Ascending aorta (tissue), 2 donors: Measurements from ENCODE around the gene GLG1. TPM values are rescaled to one million over a fixed set of nuclear protein-coding genes. Genes with fewer than 3 reads are reported as not detected.

Source experiments
- DNase-seq, 2 donors: peaks; one replicate each; pipeline ENCODE4 v3.0.0-alpha.2; 2019; ENCODE audit warnings: low spot score in 2 of 2
- H3K27ac ChIP-seq, 2 donors: fragments of 200-600 bp; sonication (generic); one replicate each; pipeline ENCODE4 v1.5.1; 2016 to 2017; ENCODE audit warnings: mild to moderate bottlenecking in 1 of 2
- H3K27me3 ChIP-seq: fragments of 200-600 bp; sonication (generic); one replicate; pipeline ENCODE4 v1.5.1; 2017
- H3K36me3 ChIP-seq, 2 donors: fragments of 200-600 bp; sonication (generic); one replicate each; pipeline ENCODE4 v1.5.1; 2016
- H3K4me1 ChIP-seq, 2 donors: fragments of 200-600 bp; sonication (generic); one replicate each; pipeline ENCODE4 v1.5.1; 2016 to 2017; ENCODE audit warnings: mild to moderate bottlenecking in 1 of 2
- H3K4me3 ChIP-seq, 2 donors: fragments of 200-600 bp; sonication (generic); one replicate each; pipeline ENCODE4 v1.5.1; 2016 to 2017; ENCODE audit warnings: mild to moderate bottlenecking in 1 of 2
- H3K9me3 ChIP-seq, 2 donors: fragments of 200-600 bp; sonication (generic); one replicate each; pipeline ENCODE4 v1.5.1; 2016
- intact Hi-C: fragments of 100-400 bp; cut with DNase I; formaldehyde crosslinking; loops from one replicate; pipeline ENCODE4 v1.15.1; 2023
- total RNA-seq: library from RNA; depleted of rRNA; stranded (reverse); fragments of >200 nt; gene quantifications from one replicate; pipeline ENCODE4 v1.1.0, GENCODE V29; 2016
- TF ChIP-seq, protein P1 (sequence below), 3 experiments: fragments of 200-600 bp in 2 of 3; fragments of 450-650 bp in 1 of 3; sonication (generic) in 2 of 3; IDR thresholded peaks; one replicate each; pipeline ENCODE4 v1.5.1; 2016 to 2019; ENCODE audit warnings: antibody characterized with exemption in 3 of 3, mild to moderate bottlenecking in 1 of 3, moderate library complexity in 1 of 3

Gene GLG1
- total RNA-seq, 1 donor from 2014 or later: 77.0 TPM

GRCh38 chr16:74601126-74601871 is 5.6 kb downstream of the GLG1 start:
- H3K4me1 ChIP-seq: peaks cover 0 to 11% of the 10 kb centered on the region in 2 donors
- H3K36me3 ChIP-seq: peaks cover 0 to 11% of the 10 kb centered on the region in 2 donors
- DNase-seq: no peak
- H3K9me3 ChIP-seq: no peaks in the 10 kb centered on the region
- H3K27me3 ChIP-seq: no peaks in the 10 kb centered on the region
- TF ChIP-seq, protein P1, sequence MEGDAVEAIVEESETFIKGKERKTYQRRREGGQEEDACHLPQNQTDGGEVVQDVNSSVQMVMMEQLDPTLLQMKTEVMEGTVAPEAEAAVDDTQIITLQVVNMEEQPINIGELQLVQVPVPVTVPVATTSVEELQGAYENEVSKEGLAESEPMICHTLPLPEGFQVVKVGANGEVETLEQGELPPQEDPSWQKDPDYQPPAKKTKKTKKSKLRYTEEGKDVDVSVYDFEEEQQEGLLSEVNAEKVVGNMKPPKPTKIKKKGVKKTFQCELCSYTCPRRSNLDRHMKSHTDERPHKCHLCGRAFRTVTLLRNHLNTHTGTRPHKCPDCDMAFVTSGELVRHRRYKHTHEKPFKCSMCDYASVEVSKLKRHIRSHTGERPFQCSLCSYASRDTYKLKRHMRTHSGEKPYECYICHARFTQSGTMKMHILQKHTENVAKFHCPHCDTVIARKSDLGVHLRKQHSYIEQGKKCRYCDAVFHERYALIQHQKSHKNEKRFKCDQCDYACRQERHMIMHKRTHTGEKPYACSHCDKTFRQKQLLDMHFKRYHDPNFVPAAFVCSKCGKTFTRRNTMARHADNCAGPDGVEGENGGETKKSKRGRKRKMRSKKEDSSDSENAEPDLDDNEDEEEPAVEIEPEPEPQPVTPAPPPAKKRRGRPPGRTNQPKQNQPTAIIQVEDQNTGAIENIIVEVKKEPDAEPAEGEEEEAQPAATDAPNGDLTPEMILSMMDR (IDR thresholded peaks at IDR 0.05): no peak
- intact Hi-C loops: loop anchor here (10.0 kb wide), 1 partner anchor 826 kb away; no protein-coding TSS in a partner anchor
- no peak overlapping the region for H3K4me3 ChIP-seq
- H3K27ac ChIP-seq: no peak overlapping the region

DNA sequence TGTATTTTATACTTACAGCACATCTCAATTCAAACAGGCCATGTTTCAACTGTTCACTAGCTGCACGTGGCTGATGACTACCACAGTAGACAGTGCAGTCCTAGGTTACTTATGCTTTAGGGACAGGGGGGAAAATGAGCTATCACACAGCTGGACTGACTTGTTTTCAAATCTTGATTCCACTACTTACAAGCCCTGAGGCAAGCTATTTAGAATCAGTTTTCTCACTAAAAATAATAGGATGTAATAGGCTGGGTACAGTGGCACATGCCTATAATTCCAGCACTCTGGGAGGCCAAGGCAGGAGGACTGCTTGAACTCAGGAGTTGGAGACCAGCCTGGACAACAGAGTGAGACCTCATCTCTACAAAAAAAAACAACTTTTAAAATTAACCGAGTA is 10.3 kb downstream of the GLG1 start:
- Histone ChIP-seq H3K4me3 (no peak overlapping the region), H3K27me3 (no peaks in the 10 kb centered on the region), H3K9me3 (no peaks in the 10 kb centered on the region), H3K4me1 (peaks cover 0 to 4% of the 10 kb centered on the region in 2 donors), H3K27ac (no peak overlapping the region), H3K36me3 (peaks cover 0 to 12% of the 10 kb centered on the region in 2 donors)
- no peak for DNase-seq
- TF ChIP-seq, protein P1 (IDR thresholded peaks at IDR 0.05): no peak
- intact Hi-C loops: no loop called here

DNA sequence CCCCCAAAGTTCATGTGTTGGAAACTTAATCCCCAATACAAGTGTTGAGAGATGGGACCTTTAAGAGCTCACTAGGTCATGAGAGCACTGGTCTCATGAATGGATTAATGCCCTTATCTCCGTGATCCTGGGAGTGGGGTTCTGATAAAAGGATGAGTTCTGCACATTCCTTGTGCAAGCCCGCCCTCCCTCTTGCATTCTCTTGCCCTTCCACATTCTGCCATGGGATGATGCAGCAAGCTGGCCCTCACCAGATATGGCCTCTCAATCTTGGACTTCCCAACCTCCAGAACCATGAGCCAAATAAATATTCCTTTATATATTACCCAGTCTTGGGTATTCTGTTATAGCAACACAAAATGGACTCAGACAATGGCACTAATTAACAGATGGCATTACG is 14.1 kb downstream of the GLG1 start:
- Histone ChIP-seq H3K9me3 (no peaks in the 10 kb centered on the region), H3K4me3 (no peak overlapping the region), H3K36me3 (peaks cover 0 to 12% of the 10 kb centered on the region in 2 donors), H3K4me1 (peaks cover 0 to 4% of the 10 kb centered on the region in 2 donors), H3K27ac (no peak overlapping the region), H3K27me3 (no peaks in the 10 kb centered on the region)
- intact Hi-C loops: no loop called here
- no peak for DNase-seq
- TF ChIP-seq, protein P1 (IDR thresholded peaks at IDR 0.05): no peak

DNA sequence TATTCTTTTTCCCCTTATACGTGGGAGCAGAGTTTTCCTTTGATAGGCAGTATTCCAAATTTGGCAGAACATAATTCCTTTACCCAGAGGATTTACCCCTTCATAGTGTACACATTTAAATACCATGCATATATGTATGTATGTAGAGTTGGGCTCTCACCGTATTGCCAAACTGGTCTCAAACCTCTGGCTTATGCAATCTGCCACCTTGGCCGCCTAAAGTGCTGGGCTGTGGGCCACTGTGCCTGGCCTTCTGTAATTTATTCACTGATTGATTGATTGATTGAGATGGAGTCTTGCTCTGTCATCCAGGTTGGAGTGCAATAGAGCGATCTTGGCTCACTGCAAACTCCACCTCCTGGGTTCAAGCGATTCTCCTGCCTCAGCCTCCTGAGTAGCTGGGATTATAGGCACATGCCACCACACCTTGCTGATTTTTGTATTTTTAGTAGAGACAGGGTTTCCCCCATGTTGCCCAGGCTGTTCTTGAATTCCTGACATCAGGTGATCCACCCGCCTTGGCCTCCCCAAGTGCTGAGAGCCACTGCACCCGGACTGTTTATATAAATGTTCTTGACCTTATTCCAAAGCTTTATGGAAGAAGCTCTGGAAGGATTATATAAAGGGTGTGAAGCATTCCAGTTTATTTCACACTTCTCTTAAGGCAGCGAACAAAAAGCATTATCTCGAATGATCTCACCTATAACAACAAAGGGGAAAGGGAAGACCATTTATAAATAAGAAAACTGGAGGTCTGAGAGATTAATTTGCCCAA is 14.9 kb downstream of the GLG1 start:
- no peaks in the 10 kb centered on the region for H3K9me3 ChIP-seq
- peaks cover 0 to 4% of the 10 kb centered on the region in 2 donors for H3K4me1 ChIP-seq
- H3K27ac ChIP-seq: no peak overlapping the region
- DNase-seq: no peak
- no peak overlapping the region for H3K4me3 ChIP-seq
- intact Hi-C loops: no loop called here
- H3K36me3 ChIP-seq: peaks cover 0 to 8% of the 10 kb centered on the region in 2 donors
- TF ChIP-seq, protein P1 (IDR thresholded peaks at IDR 0.05): no peak
- no peaks in the 10 kb centered on the region for H3K27me3 ChIP-seq

DNA sequence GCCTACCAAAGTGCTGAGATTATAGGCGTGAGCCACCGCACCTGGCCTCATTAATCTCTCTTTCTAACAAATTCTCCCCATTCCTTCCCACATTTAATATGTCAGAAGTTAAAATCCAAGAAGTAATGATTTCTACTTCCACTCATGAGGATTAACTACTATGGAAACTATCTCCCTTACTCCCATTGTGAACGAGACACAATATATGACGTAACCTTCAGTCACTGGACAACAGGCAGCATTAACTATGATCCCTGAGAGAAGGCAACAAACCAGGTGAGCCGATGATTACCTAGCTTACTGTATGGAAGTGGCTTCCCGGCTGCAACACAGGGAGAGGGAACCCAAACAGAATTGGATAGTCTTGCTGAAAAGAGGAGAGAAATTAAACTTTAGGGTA is 20.0 kb downstream of the GLG1 start:
- H3K9me3 ChIP-seq: no peaks in the 10 kb centered on the region
- DNase-seq: no peak
- intact Hi-C loops: no loop called here
- H3K27ac ChIP-seq: no peak overlapping the region
- no peaks in the 10 kb centered on the region for H3K36me3 ChIP-seq
- H3K27me3 ChIP-seq: no peaks in the 10 kb centered on the region
- no peaks in the 10 kb centered on the region for H3K4me1 ChIP-seq
- no peak overlapping the region for H3K4me3 ChIP-seq
- TF ChIP-seq, protein P1 (IDR thresholded peaks at IDR 0.05): no peak
